HCT116 (cell line): ENCODE results near the gene MS4A15. TPM values are rescaled to one million over a fixed set of nuclear protein-coding genes. Genes with fewer than 3 reads are reported as not detected.
A peak's percentile ranks its signal among the peaks of the same experiment; 100 is the strongest.

ENCODE experiments used
- ATAC-seq: fragments of 200-7000 bp; cut with Tn5 transposase; 2 replicates; pipeline ENCODE4 v1.9.1; 2020; ENCODE audit warnings: mild to moderate bottlenecking, moderate library complexity
- BruUV-seq: library from RNA; stranded (reverse); fragments of 400-500 nt; replicated peaks from 2 replicates; lab custom pipeline; 2021; lab: Mats Ljungman, UMichigan
- CTCF ChIA-PET: fragments of 300-600 bp; sonication (Branson Sonifier 250); formaldehyde crosslinking; loops from one replicate; lab custom pipeline; 2021; ENCODE audit warnings: antibody characterized with exemption; lab: Charles Lee
- POLR2A ChIA-PET: fragments of 300-600, 350-600 bp; sonication (Branson Sonifier 250); formaldehyde crosslinking; loops from one replicate; lab custom pipeline; 2021; ENCODE audit warnings: antibody characterized with exemption; lab: Charles Lee
- RAD21 ChIA-PET, 2 experiments: fragments of 300-600 bp; sonication (Branson Sonifier 250); formaldehyde crosslinking; loops; one replicate each; lab custom pipeline; 2023; ENCODE audit warnings: low total read pairs in 2 of 2; ENCODE audit not compliant: uncharacterized antibody in 2 of 2, unreplicated experiment in 2 of 2, low non-redundant PET in 1 of 2; lab: Charles Lee
- DNase-seq: peaks from one replicate; pipeline ENCODE4 v3.0.0-alpha.2; 2010; ENCODE audit warnings: low read depth, low spot score
- H2AFZ ChIP-seq: fragments of 200-600 bp; shearing (Covaris generic), sonication (generic); 2 replicates; pipeline ENCODE4 v1.6.1; 2017; ENCODE audit warnings: low read depth, mixed run types, mixed read lengths, antibody characterized with exemption, low read length; ENCODE audit not compliant: poor library complexity, severe bottlenecking
- H3K27ac ChIP-seq: 2 replicates; pipeline ENCODE4 v1.5.1; 2012; ENCODE audit warnings: low read depth, low read length
- H3K27me3 ChIP-seq: fragments of 200-600 bp; sonication (generic); 2 replicates; pipeline ENCODE4 v1.6.1; 2016; ENCODE audit warnings: mixed run types, low read length, mixed read lengths; ENCODE audit not compliant: insufficient read depth
- H3K36me3 ChIP-seq, 2 experiments: fragments of 200-500 bp in 1 of 2; fragments of 200-600 bp in 1 of 2; sonication (Bioruptor generic) in 1 of 2; sonication (generic) in 1 of 2; 2 replicates each; pipeline versions ENCODE4 v1.5.1 to v1.6.1; 2014 to 2016; ENCODE audit warnings: low read length in 2 of 2, inconsistent platforms in 1 of 2, mixed read lengths in 1 of 2, mixed run types in 1 of 2; ENCODE audit not compliant: insufficient read depth in 2 of 2, control insufficient read depth in 1 of 2
- H3K4me1 ChIP-seq, 2 experiments: fragments of 200-600 bp in 1 of 2; sonication (generic) in 1 of 2; 2 replicates each; pipeline versions ENCODE4 v1.5.1 to v1.6.1; 2012 to 2017; ENCODE audit warnings: low read length in 2 of 2, inconsistent platforms in 1 of 2, mild to moderate bottlenecking in 1 of 2, mixed read lengths in 1 of 2, mixed run types in 1 of 2, moderate library complexity in 1 of 2; ENCODE audit not compliant: insufficient read depth in 2 of 2, control insufficient read depth in 1 of 2
- H3K4me2 ChIP-seq: fragments of 200-600 bp; sonication (generic); 2 replicates; pipeline ENCODE4 v1.6.1; 2017; ENCODE audit warnings: mixed run types, low read length, mixed read lengths
- H3K4me3 ChIP-seq, 2 experiments: fragments of 200-600 bp in 1 of 2; sonication (generic) in 1 of 2; replicated peaks in 1 of 2; 2 replicates each; pipeline ENCODE4 v1.5.1; 2011 to 2016; ENCODE audit warnings: low read length in 2 of 2, control low read depth in 1 of 2, low read depth in 1 of 2, mild to moderate bottlenecking in 1 of 2, mixed read lengths in 1 of 2, mixed run types in 1 of 2
- H3K79me2 ChIP-seq: fragments of 200-600 bp; sonication (generic); 2 replicates; pipeline ENCODE4 v1.6.1; 2017; ENCODE audit warnings: mild to moderate bottlenecking, mixed run types, low read length, moderate library complexity, mixed read lengths; ENCODE audit not compliant: insufficient read depth
- H3K9ac ChIP-seq: fragments of 200-600 bp; sonication (generic); 2 replicates; pipeline ENCODE4 v1.6.1; 2016; ENCODE audit warnings: low read length, mixed read lengths
- H3K9me2 ChIP-seq: fragments of 200-600 bp; sonication (generic), shearing (Covaris generic); 2 replicates; pipeline ENCODE4 v1.6.1; 2017; ENCODE audit warnings: mixed run types, mild to moderate bottlenecking, moderate library complexity; ENCODE audit not compliant: insufficient read depth
- H3K9me3 ChIP-seq, 2 experiments: fragments of 200-500 bp in 1 of 2; fragments of 200-600 bp in 1 of 2; sonication (Bioruptor generic) in 1 of 2; sonication (generic) in 1 of 2; 2 replicates each; pipeline ENCODE4 v1.6.1; 2014 to 2017; ENCODE audit warnings: low read length in 2 of 2, mixed read lengths in 2 of 2, inconsistent platforms in 1 of 2, low read depth in 1 of 2, mild to moderate bottlenecking in 1 of 2, mixed run types in 1 of 2, moderate library complexity in 1 of 2; ENCODE audit not compliant: control insufficient read depth in 1 of 2, insufficient read depth in 1 of 2
- H4K20me1 ChIP-seq: fragments of 200-600 bp; sonication (generic), shearing (Covaris generic); 2 replicates; pipeline ENCODE4 v1.6.1; 2017; ENCODE audit warnings: mixed run types, mild to moderate bottlenecking, moderate library complexity; ENCODE audit not compliant: insufficient read depth
- CEBPB ChIP-seq: IDR thresholded peaks from 2 replicates; pipeline ENCODE4 v1.6.1; 2012; ENCODE audit warnings: low read depth
- ELF1 ChIP-seq: IDR thresholded peaks from 2 replicates; pipeline ENCODE4 v1.6.1; 2012; ENCODE audit warnings: low read depth, borderline replicate concordance
- EZH2phosphoT487 ChIP-seq: fragments of 200-600 bp; IDR thresholded peaks from 2 replicates; pipeline ENCODE4 v1.6.1; 2018; ENCODE audit warnings: antibody characterized with exemption, borderline replicate concordance
- SIN3A ChIP-seq: IDR thresholded peaks from 2 replicates; pipeline ENCODE4 v1.6.1; 2012; ENCODE audit warnings: low read depth
- ZBTB33 ChIP-seq: IDR thresholded peaks from 2 replicates; pipeline ENCODE4 v1.6.1; 2011; ENCODE audit warnings: mild to moderate bottlenecking, low read length, moderate library complexity; ENCODE audit not compliant: insufficient replicate concordance; ENCODE audit errors: extremely low read depth
- ZFX ChIP-seq: fragments of 450-650 bp; IDR thresholded peaks from 2 replicates; pipeline ENCODE4 v1.6.1; 2017
- intact Hi-C: fragments of 100-400 bp; cut with micrococcal nuclease; formaldehyde crosslinking; loops from 2 replicates; pipeline ENCODE4 v1.10.0; 2022
- total RNA-seq: library from RNA; stranded (reverse); gene quantifications from one replicate; pipeline ENCODE4 v1.2.1, GENCODE V29; 2021; ENCODE audit not compliant: unreplicated experiment
- TF ChIP-seq, protein P1 (sequence below), 3 experiments: fragments of 200-600 bp in 1 of 3; sonication (generic) in 1 of 3; IDR thresholded peaks in 2 of 3; conservative IDR thresholded peaks in 1 of 3; 2 replicates each; pipeline ENCODE4 v1.5.1; 2012 to 2017; ENCODE audit warnings: low read depth in 2 of 3, low read length in 2 of 3, antibody characterized with exemption in 1 of 3, borderline replicate concordance in 1 of 3, control low read depth in 1 of 3, mild to moderate bottlenecking in 1 of 3, mixed read lengths in 1 of 3, mixed run types in 1 of 3, moderate library complexity in 1 of 3; ENCODE audit not compliant: insufficient read depth in 1 of 3

Gene MS4A15
- total RNA-seq, 1 experiment from 2014 or later: 1.5 TPM

- Histone ChIP-seq H3K9me2 (no peaks in the 10 kb centered on the region), H3K79me2 (no peaks in the 10 kb centered on the region), H3K4me2 (no peak overlapping the region), H3K9ac (no peak overlapping the region), H3K27ac (no peak overlapping the region), H4K20me1 (no peaks in the 10 kb centered on the region), H2AFZ (no peak overlapping the region), H3K4me3 (no peak overlapping the region), H3K9me3 (no peaks in the 10 kb centered on the region), H3K36me3 (no peaks in the 10 kb centered on the region), H3K4me1 (no peaks in the 10 kb centered on the region), H3K27me3 (peaks cover 19% of the 10 kb centered on the region)
- DNase-seq (no peak), ATAC-seq (no peak)
- BruUV-seq: no TSS peak
- no peak for TF ChIP-seq CEBPB
- no peak for TF ChIP-seq ZFX
- TF ChIP-seq ELF1: no peak
- TF ChIP-seq ZBTB33: no peak
- TF ChIP-seq SIN3A: no peak
- CTCF ChIA-PET: no interaction called here
- intact Hi-C loops: no loop called here
- POLR2A ChIA-PET: no interaction called here
- RAD21 ChIA-PET: no interaction called here
These were observed 22.4 kb upstream of the MS4A15 start for GRCh38 chr11:60734279-60734678.

DNA sequence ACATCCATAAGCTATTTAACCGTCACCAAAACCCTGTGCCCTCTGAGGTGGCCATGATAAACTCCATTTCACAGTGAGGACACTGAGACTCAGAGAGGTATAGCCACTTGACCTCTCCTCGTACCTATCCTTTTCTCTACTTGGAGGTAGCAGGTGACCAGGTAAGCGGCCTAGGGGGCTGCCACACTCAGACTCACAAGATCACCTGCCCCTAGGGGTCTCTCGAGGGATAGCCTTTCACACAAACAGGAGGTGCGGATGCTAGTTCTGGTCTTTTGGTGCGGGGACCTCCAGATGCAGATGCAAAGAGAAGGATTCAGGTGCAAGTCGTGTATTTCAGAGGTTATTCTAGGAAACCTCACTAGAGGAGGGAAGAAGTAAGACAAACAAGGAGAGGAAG lies 17.6 kb upstream of the MS4A15 start:
- Histone ChIP-seq H3K9ac (no peak overlapping the region), H2AFZ (no peak overlapping the region), H3K9me2 (no peaks in the 10 kb centered on the region), H3K4me2 (no peak overlapping the region), H4K20me1 (no peaks in the 10 kb centered on the region), H3K27ac (no peak overlapping the region), H3K27me3 (peaks cover 9% of the 10 kb centered on the region; the same call in 1 of the 2 replicates), H3K36me3 (no peaks in the 10 kb centered on the region), H3K9me3 (no peaks in the 10 kb centered on the region), H3K4me3 (no peak overlapping the region), H3K4me1 (no peaks in the 10 kb centered on the region), H3K79me2 (no peaks in the 10 kb centered on the region)
- ChIA-PET CTCF (interaction anchor here (1.7 kb wide), 1 partner anchor 24 kb away, joined by 5 read pairs; no protein-coding TSS in a partner anchor), RAD21 (no interaction called here), POLR2A (no interaction called here)
- intact Hi-C loops: no loop called here
- no peak for DNase-seq
- ATAC-seq: peak; percentile 61; the same call in 1 of the 2 replicates
- TF ChIP-seq, protein P1, sequence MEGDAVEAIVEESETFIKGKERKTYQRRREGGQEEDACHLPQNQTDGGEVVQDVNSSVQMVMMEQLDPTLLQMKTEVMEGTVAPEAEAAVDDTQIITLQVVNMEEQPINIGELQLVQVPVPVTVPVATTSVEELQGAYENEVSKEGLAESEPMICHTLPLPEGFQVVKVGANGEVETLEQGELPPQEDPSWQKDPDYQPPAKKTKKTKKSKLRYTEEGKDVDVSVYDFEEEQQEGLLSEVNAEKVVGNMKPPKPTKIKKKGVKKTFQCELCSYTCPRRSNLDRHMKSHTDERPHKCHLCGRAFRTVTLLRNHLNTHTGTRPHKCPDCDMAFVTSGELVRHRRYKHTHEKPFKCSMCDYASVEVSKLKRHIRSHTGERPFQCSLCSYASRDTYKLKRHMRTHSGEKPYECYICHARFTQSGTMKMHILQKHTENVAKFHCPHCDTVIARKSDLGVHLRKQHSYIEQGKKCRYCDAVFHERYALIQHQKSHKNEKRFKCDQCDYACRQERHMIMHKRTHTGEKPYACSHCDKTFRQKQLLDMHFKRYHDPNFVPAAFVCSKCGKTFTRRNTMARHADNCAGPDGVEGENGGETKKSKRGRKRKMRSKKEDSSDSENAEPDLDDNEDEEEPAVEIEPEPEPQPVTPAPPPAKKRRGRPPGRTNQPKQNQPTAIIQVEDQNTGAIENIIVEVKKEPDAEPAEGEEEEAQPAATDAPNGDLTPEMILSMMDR (IDR thresholded peaks at IDR 0.05 in 2 of 3, conservative IDR thresholded peaks at IDR 0.05 in 1 of 3; ENCODE audit: borderline replicate concordance in 1 of 3, insufficient read depth in 1 of 3, low read depth in 2 of 3, low read length in 2 of 3): peak in 2 of 3 experiments; percentile 23 to 34; a peak in 2 of 6 replicates
- TF ChIP-seq EZH2phosphoT487: no peak
- no TSS peak for BruUV-seq
